ENCODE data around the gene CGB5.

DNA sequence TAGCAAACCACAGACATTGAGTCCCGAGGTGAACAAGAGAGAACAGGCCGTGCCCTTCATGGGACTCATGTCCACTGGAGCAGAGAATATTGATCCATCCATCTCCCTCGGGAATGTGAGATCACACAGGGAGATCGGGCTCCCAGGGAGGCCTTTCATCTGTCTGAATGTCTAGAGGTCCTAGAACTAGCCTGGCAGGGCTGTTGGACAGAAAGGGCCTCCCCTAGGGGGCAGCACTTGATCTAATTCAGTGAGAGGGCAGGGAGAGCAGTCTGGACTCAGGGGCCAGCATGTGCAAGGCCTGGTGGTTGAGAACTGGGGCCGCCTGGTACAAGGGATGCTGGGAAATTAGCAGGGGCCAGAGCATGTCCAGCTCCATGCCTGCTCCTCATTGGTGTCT lies 45.7 kb upstream of the CGB5 start:
- TF ChIP-seq EZH2 (IDR thresholded peaks at IDR 0.05; ENCODE audit: insufficient read depth, poor library complexity, severe bottlenecking): no peak
- TF ChIP-seq EZH2phosphoT487 (IDR thresholded peaks at IDR 0.05; ENCODE audit: insufficient read depth, low read depth): no peak

All from GM23248 (cell line).